SK-N-MC (cell line): ENCODE data around the gene BICC1.

Experiments
- EZH2 ChIP-seq: fragments of 200-600 bp; sonication (generic); IDR thresholded peaks from one replicate; pipeline ENCODE4 v1.6.1; 2017; ENCODE audit warnings: antibody characterized with exemption
- FOXP2 ChIP-seq: optimal IDR thresholded peaks from 2 replicates; pipeline ENCODE3; 2011; ENCODE audit warnings: mild to moderate bottlenecking, moderate library complexity; ENCODE audit not compliant: insufficient read depth; ENCODE audit errors: extremely low read length, control extremely low read depth
- POLR2AphosphoS5 ChIP-seq: IDR thresholded peaks from 2 replicates; pipeline ENCODE4 v1.6.1; 2012; ENCODE audit warnings: mild to moderate bottlenecking, low read depth, low read length, borderline replicate concordance

DNA sequence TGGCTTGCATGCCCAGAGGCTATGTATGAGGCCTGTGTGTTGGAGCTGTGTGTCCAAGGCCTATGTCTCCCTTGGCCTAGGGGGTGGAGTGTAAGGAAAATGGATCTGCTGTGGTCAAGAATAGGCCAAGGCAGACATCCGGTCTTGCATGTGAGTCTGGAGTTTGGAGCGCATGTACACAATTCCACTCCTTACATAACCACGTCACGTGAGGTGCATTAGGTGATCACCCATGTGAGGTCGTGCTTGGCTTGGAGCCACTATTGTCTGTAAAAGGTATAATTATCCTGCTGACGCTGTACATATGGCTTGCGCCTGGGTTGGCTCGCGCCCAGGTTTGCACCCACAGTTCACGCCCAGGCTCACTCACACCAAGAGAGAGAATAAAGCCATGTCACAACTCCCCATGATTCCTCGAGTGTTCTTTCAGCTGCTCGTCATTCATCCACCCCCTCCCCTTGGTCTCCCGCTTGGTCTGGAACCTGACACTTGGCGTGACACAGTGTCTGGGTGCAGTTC lies 105.5 kb downstream of the BICC1 start:
- TF ChIP-seq EZH2, result no peak
- no peak for TF ChIP-seq POLR2AphosphoS5
- TF ChIP-seq FOXP2, result no peak
